Stomach (tissue), 9 donors: ENCODE measurements around the gene UTS2B. TPM values are rescaled to one million over a fixed set of nuclear protein-coding genes. Genes with fewer than 3 reads are reported as not detected.

Source experiments
- DNase-seq, 2 donors: peaks; one replicate each; pipeline versions ENCODE4 v3.0.0 to v3.0.0-alpha.2; 2013 to 2019
- H3K27ac ChIP-seq, 5 donors: fragments of 200-600 bp in 4 of 5; sonication (generic) in 4 of 5; one replicate each; pipeline ENCODE4 v1.5.1; 2013 to 2019; ENCODE audit warnings: mild to moderate bottlenecking in 1 of 5, moderate library complexity in 1 of 5
- H3K27me3 ChIP-seq, 3 donors: fragments of 200-600 bp; sonication (generic); one replicate each; pipeline ENCODE4 v1.5.1; 2017 to 2019; ENCODE audit warnings: mixed run types in 1 of 3
- H3K36me3 ChIP-seq, 4 donors: fragments of 200-600 bp; sonication (generic); 1 replicate in 3 of 4; 2 replicates in 1 of 4; pipeline ENCODE4 v1.5.1; 2016 to 2019
- H3K4me1 ChIP-seq, 4 donors: fragments of 200-600 bp; sonication (generic); one replicate each; pipeline ENCODE4 v1.5.1; 2016 to 2019
- H3K4me3 ChIP-seq, 4 donors: fragments of 200-600 bp; sonication (generic) in 3 of 4; one replicate each; pipeline ENCODE4 v1.5.1; 2016 to 2019; ENCODE audit warnings: mild to moderate bottlenecking in 1 of 4
- H3K9me3 ChIP-seq, 4 donors: fragments of 200-600 bp; sonication (generic); one replicate each; pipeline ENCODE4 v1.5.1; 2016 to 2019
- CTCF ChIP-seq, 7 experiments: fragments of 450-650 bp in 4 of 7; fragments of 200-600 bp in 3 of 7; sonication (generic) in 3 of 7; IDR thresholded peaks; one replicate each; pipeline ENCODE4 v1.5.1; 2016 to 2019; ENCODE audit warnings: antibody characterized with exemption in 7 of 7, control low read depth in 2 of 7, mild to moderate bottlenecking in 1 of 7
- EP300 ChIP-seq: sonication (generic); formaldehyde crosslinking; IDR thresholded peaks from one replicate; pipeline ENCODE4 v1.6.1; 2017; ENCODE audit warnings: antibody characterized with exemption
- POLR2A ChIP-seq, 4 donors: fragments of 450-650 bp; IDR thresholded peaks; one replicate each; pipeline ENCODE4 v1.6.1; 2016; ENCODE audit warnings: antibody characterized with exemption in 4 of 4, control low read depth in 2 of 4, mild to moderate bottlenecking in 1 of 4, moderate library complexity in 1 of 4
- POLR2AphosphoS5 ChIP-seq, 3 donors: sonication (generic); formaldehyde crosslinking; IDR thresholded peaks; one replicate each; pipeline ENCODE4 v1.6.1; 2016; ENCODE audit warnings: antibody characterized with exemption in 3 of 3
- WGBS, 5 donors: extraction: QIAGEN DNeasy Blood & Tissue Kit in 3 of 5; methylation state at CpG; one replicate each; pipeline versions ENCODE4 v1.1.5 to v1.1.7; 2013 to 2018; 5-methylcytosine and 5-hydroxymethylcytosine counted together
- intact Hi-C: fragments of 100-400 bp; cut with DNase I; formaldehyde crosslinking; loops from one replicate; pipeline ENCODE4 v1.15.1; 2023; ENCODE audit warnings: low total_unique reads
- polyA plus RNA-seq, 3 donors: library from polyadenylated mRNA; stranded (reverse); fragments of 200-250 nt; gene quantifications; one replicate each; pipeline ENCODE4 v1.2.3, GENCODE V29; 2013
- total RNA-seq, 5 donors: library from RNA; depleted of rRNA; stranded (reverse); fragments of >200 nt; gene quantifications; one replicate each; pipeline versions ENCODE4 v1.1.0 to v1.2.3, GENCODE V29; 2014 to 2016
- donor health status: healthy with polysubstance abuse.
- donor health status: Bipolar disorder and iron deficiency.
- donor health status: healthy.

The UTS2B gene
- total and polyA plus RNA-seq, 8 donors: 0.20 to 0.46 TPM; not detected in 6

- 64 to 76% (median 71%) methylated on average over 7 of the region's 7 CpGs for WGBS, 5 donors
- Histone ChIP-seq H3K27ac (peak overlapping the region in 3 of 5 donors; percentile 2 to 33 (median 4)), H3K4me3 (no peak overlapping the region), H3K9me3 (no peaks in the 10 kb centered on the region), H3K36me3 (peaks cover 4 to 35% (median 32%) of the 10 kb centered on the region in 4 donors), H3K4me1 (peaks cover 0 to 27% (median 9%) of the 10 kb centered on the region in 4 donors), H3K27me3 (no peaks in the 10 kb centered on the region)
- DNase-seq: peak in 1 of 2 donors; percentile 8
- intact Hi-C loops: no loop called here
- TF ChIP-seq POLR2AphosphoS5 (IDR thresholded peaks at IDR 0.05): peak in 1 of 3 donors; percentile 14
- no peak for TF ChIP-seq EP300
- TF ChIP-seq CTCF (IDR thresholded peaks at IDR 0.05): no peak
- no peak for TF ChIP-seq POLR2A (IDR thresholded peaks at IDR 0.05)
Observed at GRCh38 chr3:191376516-191377141, 46.3 kb upstream of the UTS2B start.

DNA sequence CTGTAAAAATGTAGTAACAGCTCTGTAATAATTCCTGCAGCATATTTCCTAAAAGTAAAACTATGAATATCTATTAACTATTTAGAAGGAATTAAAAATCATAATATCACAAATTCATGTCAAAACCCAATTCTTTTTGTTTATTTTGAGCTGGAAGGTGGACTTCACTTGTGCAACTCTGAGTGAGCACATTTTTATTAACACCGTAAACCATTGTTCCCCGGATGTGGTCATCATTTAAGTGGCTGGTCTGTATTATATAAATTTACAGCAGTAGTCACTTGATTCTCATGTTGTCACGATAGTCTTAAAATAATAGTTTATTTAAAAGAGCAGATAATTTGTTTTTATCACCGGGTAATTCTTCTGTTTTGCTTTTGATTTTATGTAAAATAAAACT, 43.0 kb upstream of the UTS2B start:
- no peaks in the 10 kb centered on the region for H3K9me3 ChIP-seq
- H3K4me3 ChIP-seq: no peak overlapping the region
- 72 to 93% (median 91%) methylated on average over 4 of the region's 4 CpGs for WGBS, 5 donors
- H3K36me3 ChIP-seq: peaks cover 4 to 43% (median 36%) of the 10 kb centered on the region in 4 donors
- H3K4me1 ChIP-seq: peaks cover 0 to 20% (median 7%) of the 10 kb centered on the region in 4 donors
- intact Hi-C loops: no loop called here
- no peak overlapping the region for H3K27ac ChIP-seq
- TF ChIP-seq POLR2A (IDR thresholded peaks at IDR 0.05) (no peak), POLR2AphosphoS5 (IDR thresholded peaks at IDR 0.05) (no peak), EP300 (no peak), CTCF (IDR thresholded peaks at IDR 0.05) (no peak)
- DNase-seq: no peak
- no peaks in the 10 kb centered on the region for H3K27me3 ChIP-seq

DNA sequence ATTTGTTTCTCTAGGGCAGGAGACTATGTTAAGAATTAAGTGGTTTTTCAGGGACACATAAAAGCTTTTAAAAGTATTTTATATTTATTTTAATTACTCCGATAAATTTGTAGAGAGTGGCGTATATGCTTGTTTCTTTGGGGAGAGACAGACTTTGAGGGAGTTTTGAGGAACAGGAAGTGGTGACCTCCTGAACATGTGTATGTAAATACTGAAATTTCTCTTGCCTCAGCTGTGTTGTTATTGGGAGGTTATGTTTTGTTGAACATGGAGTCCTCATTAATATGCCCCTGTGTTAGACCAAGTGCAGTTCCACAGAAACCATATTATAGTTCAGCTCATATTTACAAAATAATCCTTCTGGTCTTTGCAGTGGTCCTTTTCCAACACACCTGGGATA, 41.8 kb upstream of the UTS2B start:
- intact Hi-C loops: no loop called here
- no peaks in the 10 kb centered on the region for H3K27me3 ChIP-seq
- TF ChIP-seq CTCF (IDR thresholded peaks at IDR 0.05) (no peak), EP300 (no peak), POLR2A (IDR thresholded peaks at IDR 0.05) (no peak), POLR2AphosphoS5 (IDR thresholded peaks at IDR 0.05) (no peak)
- WGBS, 5 donors: 77 to 92% (median 88%) methylated on average over 2 of the region's 2 CpGs
- no peak for DNase-seq
- H3K36me3 ChIP-seq: peaks cover 4 to 43% (median 36%) of the 10 kb centered on the region in 4 donors
- H3K4me1 ChIP-seq: peaks cover 0 to 11% (median under 1%) of the 10 kb centered on the region in 4 donors
- no peak overlapping the region for H3K4me3 ChIP-seq
- no peaks in the 10 kb centered on the region for H3K9me3 ChIP-seq
- no peak overlapping the region for H3K27ac ChIP-seq

DNA sequence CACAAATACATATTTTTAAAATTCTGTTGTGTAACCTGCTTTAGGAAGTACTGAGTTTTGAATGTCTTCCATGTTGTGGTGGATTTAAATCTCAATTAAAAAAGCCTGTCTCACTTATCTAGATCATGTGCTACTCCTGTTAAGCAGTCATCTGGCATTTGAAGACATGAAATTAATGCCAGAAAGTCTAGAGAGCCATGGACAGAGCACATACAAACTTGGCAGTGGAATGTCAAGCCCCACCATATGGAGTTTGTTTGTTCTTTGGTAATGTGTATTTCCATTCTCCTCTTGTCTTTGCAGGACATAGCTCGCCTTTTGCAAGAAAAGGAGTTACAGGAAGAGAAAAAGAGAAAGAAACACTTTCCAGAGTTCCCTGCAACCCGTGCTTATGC, 39.3 kb upstream of the UTS2B start:
- WGBS, 5 donors: 71 to 88% (median 76%) methylated on average over 2 of the region's 2 CpGs
- H3K4me1 ChIP-seq: peaks cover 0 to 8% (median 0%) of the 10 kb centered on the region in 4 donors
- no peak overlapping the region for H3K4me3 ChIP-seq
- peaks cover 4 to 35% (median 33%) of the 10 kb centered on the region in 4 donors for H3K36me3 ChIP-seq
- no peak for TF ChIP-seq EP300
- TF ChIP-seq POLR2A (IDR thresholded peaks at IDR 0.05): no peak
- no peak for TF ChIP-seq CTCF (IDR thresholded peaks at IDR 0.05)
- no peak for TF ChIP-seq POLR2AphosphoS5 (IDR thresholded peaks at IDR 0.05)
- H3K9me3 ChIP-seq: no peaks in the 10 kb centered on the region
- no peaks in the 10 kb centered on the region for H3K27me3 ChIP-seq
- H3K27ac ChIP-seq: no peak overlapping the region
- intact Hi-C loops: no loop called here
- no peak for DNase-seq
